ENCODE measurements around the gene MRPS31.

The MRPS31 gene

DNA sequence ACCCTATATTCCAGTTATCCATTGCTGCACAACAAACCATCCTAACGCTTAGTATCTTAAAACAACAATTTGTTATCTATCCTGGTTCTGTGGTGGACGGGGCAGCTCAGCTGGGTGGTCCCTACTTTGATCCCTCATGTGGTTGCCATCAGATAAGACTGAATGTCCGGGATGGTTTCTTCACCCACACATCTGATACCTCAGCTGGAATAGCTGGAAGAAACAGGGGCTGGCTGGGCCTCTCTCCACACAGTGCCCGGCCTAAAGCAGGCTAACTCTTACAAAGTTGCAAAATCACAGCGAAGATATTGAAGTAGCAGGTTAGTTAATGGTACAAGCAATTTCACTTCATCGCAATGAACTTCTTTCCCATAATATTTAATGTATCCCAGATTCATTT lies 3.7 kb upstream of the MRPS31 start:
- Histone ChIP-seq H3K27ac (no peak overlapping the region), H3K4me3 (no peak overlapping the region), H3K9me3 (ENCODE audit: low read depth, low read length) (no peaks in the 10 kb centered on the region), H3K36me3 (ENCODE audit: insufficient read depth, low read length) (no peaks in the 10 kb centered on the region), H3K9ac (ENCODE audit: insufficient read length) (no peak overlapping the region)
- TF ChIP-seq POLR2AphosphoS5 (IDR thresholded peaks at IDR 0.05; ENCODE audit: borderline replicate concordance, low read depth, low read length) (no peak), FOXP2 (optimal IDR thresholded peaks at IDR 0.05; ENCODE audit: control extremely low read depth, extremely low read length, insufficient read depth) (no peak), EZH2 (IDR thresholded peaks at IDR 0.05) (no peak)
- no peak for DNase-seq (ENCODE audit: low read depth, low spot score)

GRCh38 chr13:40772765-40773473 lies 1.9 kb upstream of the MRPS31 start:
- no peak for DNase-seq (ENCODE audit: low read depth, low spot score)
- Histone ChIP-seq H3K27ac (no peak overlapping the region), H3K4me3 (no peak overlapping the region), H3K9ac (ENCODE audit: insufficient read length) (no peak overlapping the region), H3K9me3 (ENCODE audit: low read depth, low read length) (no peaks in the 10 kb centered on the region), H3K36me3 (ENCODE audit: insufficient read depth, low read length) (no peaks in the 10 kb centered on the region)
- TF ChIP-seq FOXP2 (optimal IDR thresholded peaks at IDR 0.05; ENCODE audit: control extremely low read depth, extremely low read length, insufficient read depth) (no peak), POLR2AphosphoS5 (IDR thresholded peaks at IDR 0.05; ENCODE audit: borderline replicate concordance, low read depth, low read length) (no peak), EZH2 (IDR thresholded peaks at IDR 0.05) (no peak)

- Histone ChIP-seq H3K9ac (ENCODE audit: insufficient read length) (peak overlapping the region; percentile 95), H3K9me3 (ENCODE audit: low read depth, low read length) (no peaks in the 10 kb centered on the region), H3K4me3 (peak overlapping the region; percentile 91), H3K36me3 (ENCODE audit: insufficient read depth, low read length) (peaks cover 9% of the 10 kb centered on the region; the same call in 1 of the 2 replicates), H3K27ac (peak overlapping the region; percentile 72; the same call in 1 of the 2 replicates)
- no peak for TF ChIP-seq FOXP2 (optimal IDR thresholded peaks at IDR 0.05; ENCODE audit: control extremely low read depth, extremely low read length, insufficient read depth)
- no peak for TF ChIP-seq EZH2 (IDR thresholded peaks at IDR 0.05)
- no peak for TF ChIP-seq POLR2AphosphoS5 (IDR thresholded peaks at IDR 0.05; ENCODE audit: borderline replicate concordance, low read depth, low read length)
- DNase-seq (ENCODE audit: low read depth, low spot score), result no peak
Measured at GRCh38 chr13:40770609-40770933, 419 bp downstream of the MRPS31 start.

DNA sequence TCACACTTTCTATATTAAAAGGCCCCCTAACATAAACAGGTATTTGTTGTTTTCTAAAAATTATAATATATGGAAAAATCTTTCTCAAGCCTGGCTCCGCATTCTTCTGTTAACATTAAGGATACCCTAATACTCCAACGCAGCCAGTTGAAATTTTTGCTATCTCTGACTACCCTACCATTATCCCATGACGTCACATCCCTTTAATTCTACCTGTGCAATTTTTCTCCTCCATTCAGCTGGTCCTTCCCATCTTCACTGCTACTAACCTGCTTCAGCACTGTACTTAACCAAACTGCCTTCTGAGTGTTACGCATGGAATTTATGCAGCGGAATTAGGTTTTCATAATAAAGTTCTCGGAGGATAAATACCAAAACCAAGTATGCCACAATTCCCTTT lies 1.0 kb downstream of the MRPS31 start:
- no peaks in the 10 kb centered on the region for H3K9me3 ChIP-seq (ENCODE audit: low read depth, low read length)
- no peak overlapping the region for H3K27ac ChIP-seq
- peaks cover 10% of the 10 kb centered on the region; the same call in 1 of the 2 replicates for H3K36me3 ChIP-seq (ENCODE audit: insufficient read depth, low read length)
- TF ChIP-seq EZH2 (IDR thresholded peaks at IDR 0.05) (no peak), POLR2AphosphoS5 (IDR thresholded peaks at IDR 0.05; ENCODE audit: borderline replicate concordance, low read depth, low read length) (no peak), FOXP2 (optimal IDR thresholded peaks at IDR 0.05; ENCODE audit: control extremely low read depth, extremely low read length, insufficient read depth) (no peak)
- H3K4me3 ChIP-seq, result peak overlapping the region; percentile 91
- DNase-seq (ENCODE audit: low read depth, low spot score), result no peak
- H3K9ac ChIP-seq (ENCODE audit: insufficient read length), result peak overlapping the region; percentile 95

GRCh38 chr13:40765602-40766001 lies 5.4 kb downstream of the MRPS31 start:
- Histone ChIP-seq H3K9ac (ENCODE audit: insufficient read length) (no peak overlapping the region), H3K27ac (no peak overlapping the region), H3K36me3 (ENCODE audit: insufficient read depth, low read length) (peaks cover 17% of the 10 kb centered on the region), H3K4me3 (no peak overlapping the region), H3K9me3 (ENCODE audit: low read depth, low read length) (no peaks in the 10 kb centered on the region)
- TF ChIP-seq EZH2 (IDR thresholded peaks at IDR 0.05) (no peak), POLR2AphosphoS5 (IDR thresholded peaks at IDR 0.05; ENCODE audit: borderline replicate concordance, low read depth, low read length) (no peak), FOXP2 (optimal IDR thresholded peaks at IDR 0.05; ENCODE audit: control extremely low read depth, extremely low read length, insufficient read depth) (no peak)
- DNase-seq (ENCODE audit: low read depth, low spot score), result no peak

DNA sequence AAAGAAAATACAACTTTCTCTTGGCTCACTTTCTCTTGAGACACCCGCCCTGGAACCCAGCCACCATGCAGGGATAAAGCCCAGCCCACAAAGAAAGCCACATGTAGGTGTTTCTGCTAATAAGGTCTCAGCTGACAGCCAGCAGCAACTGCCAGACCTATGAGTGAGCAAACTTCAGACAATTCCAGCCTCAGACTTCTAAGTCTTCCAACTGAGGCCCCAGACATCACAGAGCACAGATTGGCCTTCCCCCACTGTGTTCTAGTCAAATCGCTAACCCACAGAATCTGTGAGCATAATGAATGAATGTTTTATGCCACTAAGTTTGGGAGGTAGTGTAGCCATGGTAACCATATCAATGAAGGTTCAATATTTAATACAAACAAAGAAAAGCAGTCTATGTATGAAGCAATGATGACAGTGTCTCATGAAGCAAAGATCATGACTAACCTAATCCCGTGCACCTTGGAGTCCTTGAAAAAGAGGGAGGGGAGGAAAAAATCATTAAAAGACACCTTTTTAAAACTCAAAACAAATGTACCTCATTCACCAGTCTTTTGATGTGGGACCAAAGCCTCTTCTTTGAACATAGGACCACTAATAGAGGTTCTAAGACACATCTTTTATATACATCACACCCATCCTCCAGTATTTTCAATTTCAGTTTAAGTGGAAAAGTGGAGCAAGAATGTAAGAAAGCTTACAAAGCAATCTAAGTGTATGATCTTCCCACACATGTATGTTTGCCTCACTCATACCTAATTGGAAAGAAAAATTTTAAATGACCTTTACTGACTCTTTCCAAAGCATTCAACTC lies 6.2 kb downstream of the MRPS31 start:
- no peak overlapping the region for H3K27ac ChIP-seq
- H3K9me3 ChIP-seq (ENCODE audit: low read depth, low read length), result no peaks in the 10 kb centered on the region
- no peak overlapping the region for H3K9ac ChIP-seq (ENCODE audit: insufficient read length)
- peaks cover 22% of the 10 kb centered on the region for H3K36me3 ChIP-seq (ENCODE audit: insufficient read depth, low read length)
- no peak for DNase-seq (ENCODE audit: low read depth, low spot score)
- TF ChIP-seq EZH2 (IDR thresholded peaks at IDR 0.05), result no peak
- TF ChIP-seq FOXP2 (optimal IDR thresholded peaks at IDR 0.05; ENCODE audit: control extremely low read depth, extremely low read length, insufficient read depth), result no peak
- no peak for TF ChIP-seq POLR2AphosphoS5 (IDR thresholded peaks at IDR 0.05; ENCODE audit: borderline replicate concordance, low read depth, low read length)
- H3K4me3 ChIP-seq, result no peak overlapping the region

- Histone ChIP-seq H3K36me3 (ENCODE audit: insufficient read depth, low read length) (peaks cover 33% of the 10 kb centered on the region), H3K27ac (no peak overlapping the region), H3K4me3 (no peak overlapping the region), H3K9me3 (ENCODE audit: low read depth, low read length) (no peaks in the 10 kb centered on the region), H3K9ac (ENCODE audit: insufficient read length) (no peak overlapping the region)
- TF ChIP-seq EZH2 (IDR thresholded peaks at IDR 0.05) (no peak), FOXP2 (optimal IDR thresholded peaks at IDR 0.05; ENCODE audit: control extremely low read depth, extremely low read length, insufficient read depth) (no peak), POLR2AphosphoS5 (IDR thresholded peaks at IDR 0.05; ENCODE audit: borderline replicate concordance, low read depth, low read length) (no peak)
- no peak for DNase-seq (ENCODE audit: low read depth, low spot score)
Measured at GRCh38 chr13:40762849-40763248, 8.1 kb downstream of the MRPS31 start.

GRCh38 chr13:40758811-40759210 lies 12.2 kb downstream of the MRPS31 start:
- TF ChIP-seq POLR2AphosphoS5 (IDR thresholded peaks at IDR 0.05; ENCODE audit: borderline replicate concordance, low read depth, low read length) (no peak), FOXP2 (optimal IDR thresholded peaks at IDR 0.05; ENCODE audit: control extremely low read depth, extremely low read length, insufficient read depth) (no peak), EZH2 (IDR thresholded peaks at IDR 0.05) (no peak)
- Histone ChIP-seq H3K4me3 (no peak overlapping the region), H3K27ac (no peak overlapping the region), H3K36me3 (ENCODE audit: insufficient read depth, low read length) (peaks cover 37% of the 10 kb centered on the region), H3K9me3 (ENCODE audit: low read depth, low read length) (no peaks in the 10 kb centered on the region), H3K9ac (ENCODE audit: insufficient read length) (no peak overlapping the region)
- DNase-seq (ENCODE audit: low read depth, low spot score), result no peak

All from SK-N-MC (cell line).